Measurements from ENCODE around the gene RHOH.
A peak's percentile ranks its signal among the peaks of the same experiment; 100 is the strongest.

DNA sequence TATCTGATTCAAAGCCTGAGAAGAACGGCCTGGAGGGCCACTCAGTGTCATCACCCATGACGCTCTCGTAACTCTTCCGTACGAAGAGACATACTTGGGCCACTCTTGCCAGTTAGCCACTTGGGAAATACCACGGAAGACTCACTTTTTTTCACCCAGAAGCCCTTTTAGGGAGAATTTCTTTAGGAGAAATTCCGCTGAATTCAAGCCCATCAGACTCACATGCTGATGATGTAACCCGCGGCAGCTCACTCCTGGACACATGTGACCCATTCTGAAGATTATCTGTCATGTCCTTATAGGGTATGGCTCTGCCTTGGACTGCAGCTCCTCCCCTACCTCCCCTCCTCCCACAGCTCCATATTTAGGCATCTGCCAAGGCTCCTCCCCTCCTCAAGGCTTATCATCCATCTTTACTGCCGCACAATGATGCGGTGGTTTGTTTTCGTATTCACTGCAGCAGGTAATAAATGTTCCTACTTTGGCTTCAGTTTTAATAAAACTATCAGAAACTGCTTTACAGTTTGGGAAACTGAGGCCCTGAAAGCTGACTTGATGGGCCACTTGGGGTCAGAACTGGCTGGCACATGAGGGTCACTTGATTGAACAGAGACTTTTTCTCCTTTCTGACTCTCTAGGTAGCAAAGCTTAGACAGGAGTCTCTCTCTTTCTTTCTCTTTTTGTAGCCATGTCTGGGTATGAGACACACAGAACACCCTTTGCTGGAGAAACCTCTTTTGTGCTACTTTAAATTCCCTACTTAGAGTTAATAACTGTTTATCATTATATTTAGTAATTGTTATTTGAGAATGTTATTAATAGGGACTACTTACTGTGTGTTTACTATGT lies 42.1 kb downstream of the RHOH start:
- no peak for TF ChIP-seq ASH2L (IDR thresholded peaks at IDR 0.05; ENCODE audit: borderline replicate concordance, low read depth)
- TF ChIP-seq BMI1 (IDR thresholded peaks at IDR 0.05; ENCODE audit: borderline replicate concordance): no peak
- 0 out of 2 replicates have a peak, but pooled peaks have one; percentile 31 for TF ChIP-seq POLR2A (IDR thresholded peaks at IDR 0.05; ENCODE audit: low read depth, low read length)
- TF ChIP-seq IKZF2 (IDR thresholded peaks at IDR 0.05): no peak
- TF ChIP-seq PKNOX1 (IDR thresholded peaks at IDR 0.05): no peak

Data from GM12878 (cell line).